ENCODE measurements around the gene SEL1L3. TPM values are rescaled to one million over a fixed set of nuclear protein-coding genes. Genes with fewer than 3 reads are reported as not detected.

The SEL1L3 gene
- total RNA-seq, 1 donor from 2014 or later: 14.4 TPM

- no peak for TF ChIP-seq CTCF (IDR thresholded peaks at IDR 0.05; ENCODE audit: unreplicated experiment)
- Mint-ChIP-seq H3K27me3 (ENCODE audit: low read depth) (no peaks in the 10 kb centered on the region), H3K27ac (no peak overlapping the region), H3K4me1 (no peaks in the 10 kb centered on the region), H3K9me3 (peaks cover 4% of the 10 kb centered on the region), H3K4me3 (no peak overlapping the region), H3K36me3 (no peaks in the 10 kb centered on the region)
- DNase-seq (ENCODE audit: low spot score in 2 of 2, unreplicated experiment in 2 of 2): no peak
Observed at GRCh38 chr4:25722964-25723363, 139.8 kb downstream of the SEL1L3 start.

GRCh38 chr4:25713812-25714211 lies 149.0 kb downstream of the SEL1L3 start:
- no peaks in the 10 kb centered on the region for H3K4me1 Mint-ChIP-seq
- no peak for TF ChIP-seq CTCF (IDR thresholded peaks at IDR 0.05; ENCODE audit: unreplicated experiment)
- H3K36me3 Mint-ChIP-seq: peaks cover 2% of the 10 kb centered on the region
- H3K4me3 Mint-ChIP-seq: no peak overlapping the region
- no peaks in the 10 kb centered on the region for H3K27me3 Mint-ChIP-seq (ENCODE audit: low read depth)
- H3K9me3 Mint-ChIP-seq: peaks cover 5% of the 10 kb centered on the region
- no peak for DNase-seq (ENCODE audit: low spot score in 2 of 2, unreplicated experiment in 2 of 2)
- H3K27ac Mint-ChIP-seq: no peak overlapping the region

DNA sequence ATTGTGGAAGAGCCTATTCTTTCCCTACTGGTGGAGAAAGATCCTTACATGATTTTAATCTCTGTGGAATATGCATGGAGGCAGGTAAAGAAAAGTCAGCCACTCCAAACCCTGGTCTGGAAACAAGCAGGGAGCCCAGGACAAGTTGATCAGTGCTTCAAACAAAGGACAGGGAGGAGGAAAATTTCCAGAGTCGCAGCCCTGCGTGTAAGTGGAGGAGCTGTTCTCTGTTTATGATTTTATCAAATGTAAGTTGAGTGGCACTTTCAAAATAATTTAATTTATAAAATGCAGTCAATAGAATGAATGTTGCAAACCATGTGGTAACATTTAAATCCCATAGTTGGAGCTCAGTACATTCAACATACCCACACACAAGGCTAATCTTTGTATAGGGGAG lies 150.2 kb downstream of the SEL1L3 start:
- peaks cover 8% of the 10 kb centered on the region for H3K9me3 Mint-ChIP-seq
- no peak overlapping the region for H3K27ac Mint-ChIP-seq
- H3K4me1 Mint-ChIP-seq: no peaks in the 10 kb centered on the region
- H3K36me3 Mint-ChIP-seq: peaks cover 2% of the 10 kb centered on the region
- no peaks in the 10 kb centered on the region for H3K27me3 Mint-ChIP-seq (ENCODE audit: low read depth)
- H3K4me3 Mint-ChIP-seq: no peak overlapping the region
- no peak for TF ChIP-seq CTCF (IDR thresholded peaks at IDR 0.05; ENCODE audit: unreplicated experiment)
- DNase-seq (ENCODE audit: low spot score in 2 of 2, unreplicated experiment in 2 of 2): no peak

- Mint-ChIP-seq H3K36me3 (peaks cover 2% of the 10 kb centered on the region), H3K4me1 (no peaks in the 10 kb centered on the region), H3K4me3 (no peak overlapping the region), H3K9me3 (peaks cover 8% of the 10 kb centered on the region), H3K27me3 (ENCODE audit: low read depth) (no peaks in the 10 kb centered on the region), H3K27ac (no peak overlapping the region)
- TF ChIP-seq CTCF (IDR thresholded peaks at IDR 0.05; ENCODE audit: unreplicated experiment): no peak
- DNase-seq (ENCODE audit: low spot score in 2 of 2, unreplicated experiment in 2 of 2): no peak
Observed at GRCh38 chr4:25710637-25711036, 152.2 kb downstream of the SEL1L3 start.

GRCh38 chr4:25704516-25704915 lies 158.3 kb downstream of the SEL1L3 start:
- no peak for DNase-seq (ENCODE audit: low spot score in 2 of 2, unreplicated experiment in 2 of 2)
- Mint-ChIP-seq H3K27me3 (ENCODE audit: low read depth) (peaks cover 5% of the 10 kb centered on the region), H3K4me1 (no peaks in the 10 kb centered on the region), H3K27ac (no peak overlapping the region), H3K36me3 (peaks cover 2% of the 10 kb centered on the region), H3K4me3 (no peak overlapping the region), H3K9me3 (peaks cover 7% of the 10 kb centered on the region)
- no peak for TF ChIP-seq CTCF (IDR thresholded peaks at IDR 0.05; ENCODE audit: unreplicated experiment)

Measured in mesothelial cell of epicardium (in vitro differentiated cells).